ENCODE results near the gene HCST. TPM values are rescaled to one million over a fixed set of nuclear protein-coding genes. Genes with fewer than 3 reads are reported as not detected.
A peak's percentile ranks its signal among the peaks of the same experiment; 100 is the strongest.

HCST gene
- total RNA-seq, 4 donors from 2014 or later: 8.3 TPM; not detected in 3

DNA sequence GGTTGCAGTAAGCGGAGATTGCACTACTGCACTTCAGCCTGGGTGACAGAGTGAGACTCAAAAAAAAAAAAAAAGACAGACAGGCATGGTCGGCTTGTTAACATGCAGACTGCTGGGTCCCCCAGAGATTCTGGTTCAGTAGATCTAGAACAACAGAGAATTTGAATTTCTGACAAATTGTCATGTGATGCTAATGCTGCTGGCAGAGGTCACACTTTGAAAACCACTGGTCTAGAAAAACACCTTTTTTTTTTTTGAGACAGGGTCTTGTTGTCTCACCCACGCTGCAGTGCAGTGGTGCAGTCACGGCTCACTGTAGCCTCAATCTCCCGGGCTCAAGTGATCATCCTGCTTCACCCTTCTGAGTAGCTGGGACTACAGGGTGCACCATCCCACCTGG lies 26.2 kb downstream of the HCST start:
- Histone ChIP-seq H3K27me3 (peaks cover 4% of the 10 kb centered on the region), H3K4me3 (no peak overlapping the region), H3K4me1 (peaks cover 7% of the 10 kb centered on the region), H3K9me3 (no peaks in the 10 kb centered on the region), H3K36me3 (no peaks in the 10 kb centered on the region), H3K27ac (no peak overlapping the region)
- 78% methylated on average over 5 of the region's 5 CpGs for WGBS
- no peak for DNase-seq (ENCODE audit: low spot score in 2 of 2)
- TF ChIP-seq POLR2AphosphoS5 (IDR thresholded peaks at IDR 0.05) (no peak), EP300 (IDR thresholded peaks at IDR 0.05) (no peak), POLR2A (IDR thresholded peaks at IDR 0.05) (no peak), CTCF (IDR thresholded peaks at IDR 0.05) (no peak)

- 53% methylated on average over 2 of the region's 2 CpGs for WGBS
- H3K27ac ChIP-seq: no peak overlapping the region
- TF ChIP-seq POLR2A (IDR thresholded peaks at IDR 0.05) (no peak), CTCF (IDR thresholded peaks at IDR 0.05) (no peak), POLR2AphosphoS5 (IDR thresholded peaks at IDR 0.05) (no peak), EP300 (IDR thresholded peaks at IDR 0.05) (no peak)
- H3K4me3 ChIP-seq: no peak overlapping the region
- H3K27me3 ChIP-seq: peaks cover 4% of the 10 kb centered on the region
- no peaks in the 10 kb centered on the region for H3K9me3 ChIP-seq
- no peaks in the 10 kb centered on the region for H3K36me3 ChIP-seq
- DNase-seq (ENCODE audit: low spot score in 2 of 2): no peak
- peaks cover 8% of the 10 kb centered on the region for H3K4me1 ChIP-seq
Observed at GRCh38 chr19:35929876-35930275, 27.5 kb downstream of the HCST start.

- DNase-seq (ENCODE audit: low spot score in 2 of 2): peak; percentile 99
- Histone ChIP-seq H3K27me3 (no peaks in the 10 kb centered on the region), H3K4me1 (peaks cover 21% of the 10 kb centered on the region), H3K4me3 (peak overlapping the region; percentile 24), H3K9me3 (no peaks in the 10 kb centered on the region), H3K36me3 (no peaks in the 10 kb centered on the region), H3K27ac (no peak overlapping the region)
- WGBS: under 1% methylated on average over 12 of the region's 47 CpGs
- TF ChIP-seq EP300 (IDR thresholded peaks at IDR 0.05): no peak
- peak in 2 of 3 donors; percentile 60 to 93 for TF ChIP-seq POLR2AphosphoS5 (IDR thresholded peaks at IDR 0.05)
- peak; percentile 88 to 95 for TF ChIP-seq CTCF (IDR thresholded peaks at IDR 0.05)
- peak; percentile 22 to 48 for TF ChIP-seq POLR2A (IDR thresholded peaks at IDR 0.05)
Observed at GRCh38 chr19:35931161-35931873, 29.0 kb downstream of the HCST start.

GRCh38 chr19:35931874-35932202 lies 29.5 kb downstream of the HCST start:
- no peaks in the 10 kb centered on the region for H3K9me3 ChIP-seq
- no peak for DNase-seq (ENCODE audit: low spot score in 2 of 2)
- H3K27ac ChIP-seq: no peak overlapping the region
- TF ChIP-seq CTCF (IDR thresholded peaks at IDR 0.05): peak in 1 of 2 donors; percentile 7
- no peak for TF ChIP-seq POLR2AphosphoS5 (IDR thresholded peaks at IDR 0.05)
- H3K36me3 ChIP-seq: no peaks in the 10 kb centered on the region
- no peak overlapping the region for H3K4me3 ChIP-seq
- peaks cover 26% of the 10 kb centered on the region for H3K4me1 ChIP-seq
- H3K27me3 ChIP-seq: no peaks in the 10 kb centered on the region
- WGBS: 2% methylated on average over 9 of the region's 9 CpGs

- TF ChIP-seq POLR2AphosphoS5 (IDR thresholded peaks at IDR 0.05) (no peak), CTCF (IDR thresholded peaks at IDR 0.05) (no peak), POLR2A (IDR thresholded peaks at IDR 0.05) (no peak), EP300 (IDR thresholded peaks at IDR 0.05) (no peak)
- WGBS: 58% methylated on average over 7 of the region's 7 CpGs
- H3K27me3 ChIP-seq: no peaks in the 10 kb centered on the region
Observed at GRCh38 chr19:35932291-35932936, 30.1 kb downstream of the HCST start.

More at GRCh38 chr19:35932291-35932936, 30.1 kb downstream of the HCST start:
- peaks cover 32% of the 10 kb centered on the region for H3K4me1 ChIP-seq
- DNase-seq (ENCODE audit: low spot score in 2 of 2): no peak
- no peak overlapping the region for H3K27ac ChIP-seq
- H3K9me3 ChIP-seq: no peaks in the 10 kb centered on the region
- H3K36me3 ChIP-seq: no peaks in the 10 kb centered on the region
- H3K4me3 ChIP-seq: no peak overlapping the region
